ENCODE data around the gene CRYBB2.
"Not testable (repeated sequence)": the region's sequence is repeated elsewhere in the genome, so short reads cannot be mapped to it uniquely, and the experiment has no call there.

The CRYBB2 gene

DNA sequence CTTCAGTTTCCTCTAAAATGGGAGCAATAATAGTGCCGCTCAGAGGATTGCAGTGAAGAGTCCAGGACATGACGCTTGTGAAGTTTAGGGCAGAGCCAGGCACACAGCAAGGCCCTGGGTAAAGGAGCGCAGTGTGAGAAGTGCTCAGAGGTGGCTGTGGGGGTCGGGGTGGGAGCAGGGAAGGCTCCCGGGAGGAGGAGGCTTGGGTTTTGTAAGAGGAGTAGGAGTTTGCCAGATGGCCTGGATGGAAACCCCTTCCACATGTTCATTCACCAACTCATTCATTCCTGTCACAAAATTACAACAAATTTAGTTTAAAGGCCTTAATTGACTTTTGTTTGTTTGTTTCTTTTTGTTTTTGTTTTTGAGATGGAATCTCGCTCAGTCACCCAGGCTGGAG lies 17.0 kb downstream of the CRYBB2 start:
- no peak for DNase-seq

DNA sequence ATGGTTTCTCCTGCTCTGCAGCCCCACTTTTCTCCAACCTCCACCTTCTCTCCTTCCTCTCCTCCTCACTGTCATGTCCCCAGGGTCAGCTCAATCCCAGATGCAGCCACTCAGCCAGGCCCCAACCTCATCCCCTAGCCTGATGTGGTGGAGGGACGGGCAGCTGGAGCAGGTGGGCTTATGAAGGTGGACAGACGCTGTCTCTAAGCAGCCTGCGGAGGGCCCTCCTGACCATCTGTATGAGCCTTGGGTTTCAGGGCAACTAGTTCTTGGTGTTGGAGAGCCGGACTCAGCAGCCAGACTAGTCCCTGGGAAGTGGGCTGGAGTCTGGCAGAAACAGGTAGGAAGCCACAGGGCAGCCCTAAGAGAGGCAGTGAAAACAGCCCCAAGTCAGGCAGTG lies 18.1 kb downstream of the CRYBB2 start:
- DNase-seq: no peak

DNA sequence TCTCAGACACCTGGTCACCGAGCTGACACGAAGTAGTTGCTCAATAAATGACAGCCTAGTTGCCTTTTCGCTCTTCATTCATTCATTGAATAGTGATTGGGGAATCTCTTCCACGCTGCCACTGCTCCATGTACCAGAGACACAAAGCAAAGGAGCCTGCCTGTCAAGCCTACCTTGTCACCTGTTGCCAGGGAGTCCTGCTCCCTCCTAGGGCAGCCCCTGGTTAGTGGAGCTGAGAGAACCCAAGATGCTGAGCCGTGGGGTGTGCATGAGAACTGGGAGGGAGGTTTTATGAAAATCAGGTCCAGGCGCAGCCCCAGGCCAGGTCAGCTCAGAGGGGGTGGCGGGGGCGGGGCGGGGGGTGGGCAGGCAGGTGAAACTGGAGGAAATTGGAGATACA lies 18.6 kb downstream of the CRYBB2 start:
- not testable (repeated sequence) for DNase-seq

DNA sequence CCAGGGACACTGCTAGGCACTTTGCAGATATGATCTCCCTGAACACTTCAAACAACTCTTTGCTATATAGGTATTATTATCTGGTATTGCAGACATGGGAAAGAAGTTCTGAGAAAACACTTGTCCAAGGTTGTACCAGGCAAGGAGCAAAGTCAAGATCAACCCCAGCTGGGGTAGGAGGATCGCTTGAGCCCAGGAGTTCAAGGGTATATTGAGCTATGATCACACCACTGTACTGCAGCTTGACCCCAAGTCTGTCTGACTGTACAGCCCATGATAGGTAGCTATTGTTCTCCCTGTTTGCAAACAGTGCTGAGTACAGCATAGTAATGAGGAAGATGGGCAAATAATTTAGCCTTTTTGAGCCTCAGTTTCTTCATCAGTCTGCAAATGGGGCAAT lies 35.7 kb downstream of the CRYBB2 start:
- not testable (repeated sequence) for DNase-seq

DNA sequence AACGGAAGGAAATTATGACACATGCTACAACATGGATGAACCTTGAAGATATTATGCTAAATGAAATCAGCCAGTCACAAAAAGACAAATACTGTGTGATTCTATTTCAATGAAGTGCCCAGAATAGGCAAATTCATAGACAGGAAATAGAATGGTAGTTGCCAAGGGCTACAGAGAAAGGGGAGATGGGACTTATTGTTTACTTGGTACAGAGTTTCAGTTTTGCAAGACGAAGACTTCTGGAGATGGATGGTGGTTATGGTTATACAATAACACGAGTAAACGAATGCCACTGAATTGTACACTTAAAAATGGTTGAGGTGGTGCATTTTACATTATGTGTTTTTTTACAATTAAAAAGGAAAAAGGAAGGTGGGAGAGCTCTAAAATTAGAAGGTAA lies 48.1 kb downstream of the CRYBB2 start:
- DNase-seq: peak in 1 of 5 experiments; percentile 29

DNA sequence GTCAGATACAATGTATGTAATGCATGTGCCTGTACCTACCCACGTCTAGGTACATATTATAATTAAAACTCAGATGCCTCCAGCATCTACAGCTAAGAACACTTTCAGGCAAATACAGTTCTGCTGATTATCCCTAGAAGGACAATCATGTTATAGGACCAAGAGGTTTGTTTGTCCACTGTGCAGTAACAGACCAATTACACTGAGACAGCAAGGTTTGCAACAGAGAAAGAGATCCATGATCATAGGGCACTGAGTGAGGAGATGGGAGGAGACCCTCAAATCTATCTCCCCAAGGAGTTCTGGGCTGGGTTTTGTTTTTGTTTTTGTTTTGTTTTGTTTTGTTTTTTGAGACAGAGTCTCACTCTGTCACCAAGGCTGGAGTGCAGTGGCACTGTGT lies 49.5 kb downstream of the CRYBB2 start:
- DNase-seq: not testable (repeated sequence)

DNA sequence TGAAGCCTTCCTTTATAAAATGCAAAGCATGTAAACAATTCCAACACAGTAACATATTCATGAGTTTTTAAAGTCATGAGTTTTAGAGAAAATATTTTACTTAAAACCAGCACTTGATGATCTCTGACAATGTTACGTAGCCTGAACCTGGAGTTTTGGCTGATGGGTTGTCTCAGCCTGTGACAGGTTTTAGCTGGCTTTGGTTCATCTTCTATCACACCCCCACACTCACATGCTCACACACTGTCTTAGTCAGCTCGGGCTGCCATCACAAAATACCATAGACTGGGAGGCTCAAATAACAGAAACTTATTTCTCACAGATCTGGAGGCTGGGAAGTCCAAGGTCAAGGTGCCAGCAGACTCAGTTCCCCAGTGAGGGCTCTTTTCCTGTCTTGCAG lies 50.6 kb downstream of the CRYBB2 start:
- DNase-seq: not testable (repeated sequence)

DNA sequence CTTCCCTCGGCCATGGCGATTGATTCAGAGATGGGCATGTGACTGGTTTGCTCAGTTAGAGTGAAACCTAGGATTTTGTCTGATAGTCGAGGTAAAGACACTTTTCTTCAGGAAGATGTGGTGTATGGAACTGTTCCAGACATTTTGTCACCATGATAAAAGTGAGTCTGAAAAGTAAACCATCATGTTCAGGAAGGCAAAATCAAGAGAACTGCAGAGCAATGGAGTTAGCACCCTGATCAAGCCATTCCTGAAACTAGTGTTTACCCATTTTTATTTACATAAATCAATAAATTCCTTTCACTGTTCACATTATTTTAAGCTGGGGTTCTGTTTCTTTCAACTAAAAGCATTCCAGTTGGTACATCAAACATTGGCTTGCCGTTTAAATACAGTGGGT lies 53.8 kb downstream of the CRYBB2 start:
- DNase-seq: not testable (repeated sequence)

DNA sequence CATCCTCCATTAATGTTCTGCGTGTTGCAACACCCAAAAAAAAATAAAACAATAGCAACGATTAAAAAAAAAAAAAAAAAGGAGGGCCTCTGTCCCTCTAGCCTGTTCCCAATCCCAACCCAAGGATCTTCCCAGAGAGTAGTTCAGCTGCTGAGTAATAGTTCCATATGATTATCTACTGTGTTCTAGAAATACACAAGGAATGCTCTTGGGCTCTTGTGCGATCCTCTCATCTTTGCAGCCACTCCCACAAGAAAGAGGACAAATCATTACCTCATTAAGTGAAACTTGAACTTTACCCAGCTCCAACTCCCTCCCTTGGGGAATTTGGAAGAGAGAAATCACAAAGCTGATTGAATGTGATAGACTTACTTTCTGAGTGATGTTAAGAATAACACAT lies 54.5 kb downstream of the CRYBB2 start:
- not testable (repeated sequence) for DNase-seq

DNA sequence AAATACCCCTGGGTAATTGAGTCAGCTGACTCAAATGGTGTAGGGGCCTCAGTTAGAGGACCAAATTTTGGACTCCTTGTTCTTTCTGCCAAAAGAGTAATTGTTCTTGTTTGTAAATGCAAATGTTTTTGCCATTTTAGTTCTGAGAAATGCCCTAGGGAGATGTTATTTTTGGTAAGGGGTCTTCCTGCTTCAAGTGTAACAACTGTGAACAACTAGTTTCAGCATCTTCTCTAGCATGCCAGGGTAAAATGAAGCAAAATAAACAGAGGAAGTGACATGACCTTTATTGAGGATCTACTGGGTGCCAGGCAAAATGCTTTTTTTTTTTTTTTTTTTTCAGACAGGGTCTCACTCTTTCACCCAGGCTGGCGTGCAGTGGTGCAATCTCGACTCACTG lies 60.7 kb downstream of the CRYBB2 start:
- not testable (repeated sequence) for DNase-seq
